ENCODE measurements around the gene C15orf39.
"Not testable (repeated sequence)": the region's sequence is repeated elsewhere in the genome, so short reads cannot be mapped to it uniquely, and the experiment has no call there.

The C15orf39 gene

DNA sequence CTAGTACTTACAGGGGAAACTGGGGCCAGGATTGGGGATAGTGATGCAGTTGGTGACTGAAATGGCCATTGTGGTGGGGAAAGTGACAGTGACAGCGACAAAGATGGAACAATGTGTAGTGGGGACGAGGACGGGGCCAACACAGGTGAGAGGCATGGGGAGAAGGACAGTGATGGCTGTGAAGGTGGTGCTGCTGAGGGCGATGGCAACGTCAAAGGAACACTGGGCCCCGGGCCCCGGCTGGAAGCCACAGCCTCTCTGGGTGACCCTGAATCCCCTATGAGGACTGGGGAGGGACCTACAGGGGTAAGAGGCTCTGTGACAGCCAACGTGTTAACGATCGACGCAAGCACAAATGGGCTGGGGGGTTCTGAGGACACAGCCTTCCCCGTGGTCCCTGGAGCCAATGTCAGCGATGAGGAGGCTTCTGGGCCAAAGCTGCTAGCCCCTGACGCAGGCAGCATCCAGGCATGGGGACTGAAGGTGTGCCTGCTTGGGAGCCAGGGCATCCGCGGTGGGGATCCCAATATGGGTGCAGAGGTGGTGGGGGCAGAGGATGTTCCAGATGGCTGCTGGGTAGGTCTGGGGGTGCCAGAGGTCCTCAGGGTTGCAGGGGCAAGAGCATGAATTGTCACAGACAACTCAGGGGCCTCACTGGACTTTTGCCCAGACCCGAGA is 31.3 kb downstream of the C15orf39 start:
- no peak for DNase-seq

DNA sequence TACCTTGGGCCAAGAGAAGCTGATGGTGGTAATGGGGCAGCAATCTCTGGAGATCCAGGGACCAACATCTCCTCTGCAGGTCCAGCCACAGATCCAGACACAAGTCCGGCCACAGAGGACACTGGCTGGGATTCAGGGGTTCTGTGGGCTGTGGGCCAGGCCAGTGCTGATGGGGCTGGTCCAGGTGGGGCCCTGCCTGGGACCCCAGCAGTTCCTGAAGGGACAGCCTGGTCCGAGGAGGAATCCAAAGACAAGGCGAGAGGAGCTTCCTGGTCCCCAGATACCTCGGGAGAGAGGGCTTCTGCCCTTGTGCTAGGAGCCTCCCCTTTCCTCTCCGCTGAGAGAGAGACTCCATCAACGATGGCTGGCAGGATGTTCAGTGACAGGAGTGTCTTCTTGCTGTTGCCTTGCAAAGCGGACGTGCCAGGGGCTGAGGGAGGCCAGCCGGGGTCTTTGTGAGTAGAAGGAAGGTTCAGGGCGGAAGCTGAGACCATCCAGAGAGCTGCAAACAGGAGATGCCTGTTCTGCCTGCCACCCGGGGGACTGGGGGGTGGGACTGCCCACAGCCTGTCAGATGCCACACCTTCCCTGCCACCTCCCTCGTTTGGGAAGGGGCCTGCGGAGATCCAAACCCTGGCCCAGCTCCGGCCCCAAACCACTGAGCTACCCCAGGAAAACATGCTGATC is 32.0 kb downstream of the C15orf39 start:
- DNase-seq, result no peak

DNA sequence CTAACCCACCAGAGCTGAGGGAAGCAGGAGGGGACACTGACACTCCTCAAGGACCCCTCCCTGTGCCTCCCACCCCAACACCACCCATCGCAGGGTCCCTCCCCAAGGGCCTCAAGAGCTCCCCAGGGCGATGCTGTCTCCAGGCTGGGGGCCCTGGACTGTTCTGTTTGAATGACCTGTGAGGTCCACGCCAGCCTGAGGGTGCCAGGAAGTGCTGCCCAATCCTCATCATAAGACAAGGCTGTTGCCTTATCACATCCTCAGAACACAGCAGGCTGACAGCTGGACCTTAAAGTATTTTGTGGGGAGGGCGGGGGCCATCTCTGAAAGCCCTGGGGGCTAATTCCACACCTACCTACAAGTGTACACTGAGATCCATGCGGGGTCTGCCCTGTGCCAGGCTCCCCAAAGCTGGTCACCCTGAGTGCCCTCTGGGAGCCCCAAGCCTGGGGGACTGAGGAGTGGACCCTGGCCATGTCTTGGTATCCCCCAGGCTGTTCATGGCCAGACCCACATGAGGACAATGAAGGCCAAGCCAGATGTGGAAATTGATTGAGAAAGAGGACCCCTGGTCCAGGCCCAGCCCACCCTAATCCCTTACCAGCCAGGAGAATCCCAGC is 32.6 kb downstream of the C15orf39 start:
- DNase-seq, result no peak

DNA sequence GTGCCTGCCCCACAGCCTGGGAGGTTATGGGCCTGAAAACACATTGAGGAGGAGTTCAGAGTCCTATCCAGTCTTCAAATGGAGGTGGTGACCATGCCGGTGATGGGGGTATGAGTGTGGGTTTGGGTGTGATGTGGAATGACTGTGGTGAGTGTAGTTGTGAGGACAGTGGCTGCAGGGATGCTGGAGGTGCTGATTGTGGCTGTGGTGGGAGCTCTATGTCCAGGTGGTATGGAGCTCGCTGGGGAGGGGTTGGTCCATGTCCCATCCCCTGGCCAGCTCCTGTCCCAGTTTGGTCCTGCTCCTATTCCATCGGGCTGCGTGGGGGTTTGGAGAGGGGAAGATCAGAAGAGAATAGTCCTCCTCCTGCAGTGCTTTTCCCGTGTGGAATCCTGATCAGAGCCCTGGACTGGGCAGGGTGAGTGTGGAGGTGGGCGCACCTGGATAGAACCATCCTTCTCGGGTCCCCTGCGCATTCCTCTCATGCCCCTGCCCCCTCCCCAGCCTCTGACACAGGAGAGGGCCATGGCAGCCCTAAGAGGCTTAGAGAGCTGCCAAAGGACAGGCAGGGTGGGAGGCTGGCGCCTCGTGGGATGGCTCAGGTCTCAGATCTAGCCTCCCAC is 33.5 kb downstream of the C15orf39 start:
- DNase-seq, result no peak

DNA sequence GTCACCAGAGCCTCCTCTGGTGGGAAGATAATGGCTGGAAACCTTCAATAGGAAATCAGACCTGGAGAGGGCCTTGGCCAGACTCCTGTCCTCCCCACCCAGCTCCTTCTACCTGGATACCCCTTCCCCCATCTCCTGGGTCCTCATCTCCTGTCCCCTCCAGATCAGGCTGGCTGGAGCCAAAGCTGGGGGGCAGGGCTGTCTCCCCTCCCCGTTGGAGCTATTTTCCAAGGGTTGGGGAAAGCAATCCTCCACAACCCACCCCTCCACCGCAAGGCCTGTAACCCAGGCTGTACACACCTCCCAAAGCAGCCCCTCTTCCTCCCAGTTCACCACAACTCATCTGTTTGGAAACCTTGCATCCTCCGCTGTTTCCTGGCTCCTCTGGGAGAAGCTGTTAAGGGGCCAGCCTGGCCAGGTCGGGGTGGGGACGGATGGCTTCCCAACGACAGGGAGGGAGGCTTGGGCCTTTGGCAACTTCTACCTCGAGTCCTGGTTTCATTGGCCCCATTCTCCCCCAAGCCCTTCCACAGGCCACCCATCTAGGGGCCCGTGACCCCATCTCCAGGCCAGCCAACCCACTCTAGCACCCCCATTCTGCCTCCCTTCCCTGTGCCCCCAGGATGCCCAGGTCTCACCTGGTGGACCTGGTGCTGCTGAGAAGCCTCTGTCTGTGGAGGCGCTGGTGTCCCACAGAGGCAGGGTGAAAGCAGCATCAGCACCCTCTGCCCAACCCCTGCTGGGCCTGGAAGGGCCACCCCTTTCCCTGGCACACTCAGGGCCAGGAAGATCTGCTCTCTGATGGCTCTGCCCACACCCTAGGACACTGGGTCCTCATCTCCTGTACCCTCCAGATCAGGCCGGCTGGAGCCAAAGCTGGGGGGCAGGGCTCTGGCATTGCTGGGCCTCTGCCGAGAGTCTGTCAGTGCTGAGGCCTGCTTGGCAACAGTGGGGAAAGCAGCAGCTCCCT is 34.4 kb downstream of the C15orf39 start:
- no peak for DNase-seq

DNA sequence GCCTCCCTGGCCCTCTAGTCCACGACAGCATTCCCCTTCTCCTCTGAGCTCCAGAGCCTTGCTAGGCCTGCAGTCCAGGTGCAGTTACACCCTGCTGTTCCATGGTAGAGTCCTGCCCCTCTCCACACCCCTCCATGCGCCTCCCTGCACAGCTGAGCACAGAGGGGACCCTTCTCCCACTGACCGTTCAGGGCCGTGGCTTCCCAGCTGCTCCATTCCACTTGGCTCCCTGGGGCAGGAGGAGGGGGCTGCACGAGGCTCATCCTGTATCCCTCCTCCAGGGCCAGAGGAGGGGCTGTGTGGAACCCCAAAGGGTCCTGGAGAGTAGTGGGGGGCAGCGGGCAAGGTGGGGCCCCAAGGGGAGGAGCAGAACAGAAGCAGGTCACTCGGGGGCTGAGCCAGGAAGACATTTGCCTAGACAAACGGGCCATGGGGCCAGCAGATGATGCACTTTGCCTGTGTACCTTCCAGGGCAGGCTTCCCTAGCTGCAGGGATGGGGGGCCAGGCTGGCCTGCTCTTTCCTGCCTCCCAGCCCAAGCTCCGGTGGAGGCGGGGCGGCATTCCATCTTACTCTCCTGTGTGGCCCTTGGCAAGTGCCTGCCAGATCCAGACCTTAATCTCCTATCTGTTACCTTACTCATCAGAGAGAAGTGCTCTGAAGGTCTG is 35.8 kb downstream of the C15orf39 start:
- DNase-seq, result no peak

DNA sequence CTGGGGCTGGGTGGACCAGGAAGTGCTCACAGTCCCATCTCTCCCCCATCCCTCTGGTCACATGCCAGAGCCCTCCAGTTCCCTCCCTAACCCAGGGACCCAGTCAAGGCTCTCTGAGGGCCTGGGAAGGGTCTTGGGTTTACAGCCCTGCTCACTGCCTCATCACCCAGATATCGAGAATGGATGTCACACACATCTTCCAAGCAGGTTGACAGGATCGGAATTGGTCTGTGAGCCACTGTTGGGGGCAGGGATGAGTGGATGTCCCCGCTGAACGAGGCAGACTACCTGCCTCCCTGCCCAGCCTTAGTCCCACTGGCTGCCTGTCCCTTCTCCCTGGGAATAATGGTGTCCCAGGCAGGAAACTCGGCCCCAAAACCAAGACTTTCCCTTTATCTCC is 36.5 kb downstream of the C15orf39 start:
- DNase-seq, result no peak

DNA sequence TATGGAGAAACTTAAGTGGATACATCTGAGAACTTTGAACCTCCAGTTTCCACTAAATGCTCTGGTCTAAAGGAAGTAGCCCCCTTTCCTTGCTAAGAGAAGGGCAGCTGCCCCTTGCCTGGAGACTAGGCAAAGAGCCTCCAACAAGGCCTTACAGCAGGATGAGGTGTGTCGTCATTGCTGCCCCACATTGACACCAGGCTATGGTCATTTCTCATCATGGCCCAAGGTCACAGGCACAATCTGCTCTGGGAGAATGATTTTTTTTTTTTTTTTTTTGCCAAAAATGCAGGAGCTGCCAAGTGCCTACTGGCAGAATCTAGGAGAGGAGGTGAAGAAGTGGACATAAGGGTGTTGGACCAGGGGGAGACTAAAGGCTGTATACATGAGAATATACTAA is 44.1 kb downstream of the C15orf39 start:
- DNase-seq, result not testable (repeated sequence)

DNA sequence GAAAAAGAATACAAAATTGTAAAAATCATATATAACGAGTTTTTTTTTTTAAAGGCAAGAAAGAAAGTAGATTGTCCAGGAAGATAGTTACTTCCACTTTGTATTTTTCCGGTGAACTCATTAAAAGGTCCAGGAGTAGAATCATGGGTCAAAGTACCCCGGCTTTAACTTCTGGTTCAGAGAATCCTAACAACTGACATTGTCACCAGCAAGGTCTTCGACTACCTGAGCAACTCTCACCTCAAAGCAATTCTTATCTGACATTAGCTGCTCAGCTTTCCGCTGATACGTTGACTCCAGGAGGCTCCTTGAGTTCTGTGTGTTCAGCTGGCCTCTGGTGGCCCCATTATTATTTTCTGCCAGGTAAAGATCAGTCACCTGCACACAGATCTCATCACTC is 47.3 kb downstream of the C15orf39 start:
- not testable (repeated sequence) for DNase-seq

DNA sequence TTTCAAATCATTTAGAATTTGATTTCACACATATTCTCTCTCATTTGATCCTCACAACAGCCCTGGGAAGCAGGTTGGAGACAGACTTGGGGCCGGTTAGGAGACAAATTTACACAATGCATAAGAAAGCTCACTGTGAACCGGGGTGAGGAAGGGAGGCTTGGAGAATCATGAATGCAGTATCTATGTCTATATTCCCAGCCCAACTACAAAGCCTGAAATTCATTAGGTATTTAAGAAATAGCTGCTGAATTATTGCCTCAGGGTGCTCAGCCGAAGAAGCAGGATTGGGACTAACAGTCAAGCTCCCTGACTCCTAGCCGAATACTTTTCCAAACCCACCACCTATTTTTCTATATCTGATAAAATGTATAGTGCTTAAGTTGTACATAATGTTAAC is 48.0 kb downstream of the C15orf39 start:
- no peak for DNase-seq

DNA sequence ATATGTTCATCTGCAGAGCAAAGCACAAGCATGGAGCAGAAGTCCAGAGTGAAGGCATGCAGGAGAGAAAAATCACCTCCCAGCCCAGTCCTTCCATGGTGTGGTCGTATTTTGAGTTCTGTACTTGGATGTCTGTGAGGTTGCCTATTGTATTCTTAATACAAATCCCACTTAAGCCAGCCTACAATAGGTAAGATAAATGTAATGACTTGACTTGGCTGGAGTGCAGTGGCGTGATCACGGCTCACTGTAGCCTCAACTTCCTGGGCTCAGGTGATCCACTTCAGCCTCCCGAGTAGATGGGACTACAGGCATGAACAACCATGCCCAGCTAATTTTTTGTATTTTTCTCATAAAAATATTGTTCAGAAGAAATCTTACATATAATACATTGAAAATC is 49.7 kb downstream of the C15orf39 start:
- not testable (repeated sequence) for DNase-seq

DNA sequence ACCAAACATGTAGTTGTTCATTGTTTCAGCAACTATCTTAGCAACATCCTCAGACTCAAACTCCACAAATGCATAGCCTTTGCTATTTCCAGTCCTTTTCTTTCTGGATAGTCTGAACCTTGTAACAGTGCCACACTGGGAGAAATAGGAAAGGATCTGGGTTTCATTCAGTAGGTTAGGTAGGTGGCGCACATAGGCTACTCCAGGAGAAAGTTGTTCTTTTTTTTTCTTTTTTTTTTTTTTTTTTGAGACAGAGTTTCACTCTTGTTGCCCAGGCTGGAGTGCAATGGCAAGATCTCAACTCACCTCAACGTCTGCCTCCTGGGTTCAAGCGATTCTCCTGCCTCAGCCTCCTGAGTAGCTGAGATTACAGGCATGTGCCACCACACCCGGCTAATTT is 50.6 kb downstream of the C15orf39 start:
- not testable (repeated sequence) for DNase-seq

DNA sequence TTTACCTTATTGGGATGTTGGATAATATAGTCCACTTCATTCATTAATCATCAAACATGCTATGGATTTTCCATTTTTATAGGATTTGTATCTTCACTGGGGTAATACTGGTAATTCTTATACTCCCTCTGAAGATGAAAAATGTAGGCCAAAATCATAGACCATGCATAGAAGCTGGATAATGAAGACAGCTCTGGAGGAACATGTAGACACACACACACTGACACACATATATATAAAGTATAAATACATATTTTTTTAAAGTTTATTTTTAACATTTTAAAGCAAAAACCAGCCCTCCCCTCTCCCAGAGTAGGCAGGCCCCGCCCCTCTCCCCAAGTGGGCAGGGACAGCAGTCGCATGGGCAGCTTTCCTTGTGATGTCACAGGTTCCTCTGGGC is 56.4 kb downstream of the C15orf39 start, which contains the start of gene GOLGA6C:
TSS of gene GOLGA6C (plus strand) at position 301 of the 400 bp plus-strand sequence. CDS start 265 bp downstream, outside the sequence.
- not testable (repeated sequence) for DNase-seq

DNA sequence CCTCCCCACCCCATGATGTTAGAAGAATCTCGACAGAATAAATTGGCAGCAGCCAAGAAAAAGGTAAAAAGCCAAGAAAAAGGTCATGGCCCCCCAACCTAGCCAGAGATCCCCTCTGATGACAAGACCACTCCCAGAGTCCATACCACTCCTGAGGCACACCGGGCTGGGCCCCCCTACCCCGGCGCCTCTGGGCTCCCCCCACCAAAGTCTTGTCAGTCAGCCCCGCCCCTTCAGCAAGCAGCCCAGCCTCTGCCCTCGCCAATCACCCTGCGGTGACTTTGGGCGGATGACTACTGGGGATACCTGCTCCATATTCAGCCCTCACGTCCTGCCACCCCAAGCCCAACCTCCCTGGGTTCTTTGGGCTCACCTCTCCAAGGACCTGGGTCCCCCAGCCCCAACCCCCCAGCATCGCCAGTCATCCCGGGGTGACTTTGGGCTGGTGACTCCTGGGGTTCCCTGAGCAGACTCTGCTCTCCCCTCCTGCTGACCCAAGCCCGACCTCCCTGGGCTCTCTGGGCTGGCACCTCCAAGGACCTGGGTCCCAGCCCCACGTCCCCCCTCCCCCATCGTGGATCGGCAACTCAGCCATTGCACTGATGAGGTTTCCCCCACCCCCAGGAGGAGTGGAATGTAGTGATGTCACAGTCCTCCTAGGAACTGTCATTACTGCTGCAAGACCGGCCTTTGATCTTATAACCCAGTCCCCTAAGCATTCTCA is 57.1 kb downstream of the C15orf39 start:
- not testable (repeated sequence) for DNase-seq

DNA sequence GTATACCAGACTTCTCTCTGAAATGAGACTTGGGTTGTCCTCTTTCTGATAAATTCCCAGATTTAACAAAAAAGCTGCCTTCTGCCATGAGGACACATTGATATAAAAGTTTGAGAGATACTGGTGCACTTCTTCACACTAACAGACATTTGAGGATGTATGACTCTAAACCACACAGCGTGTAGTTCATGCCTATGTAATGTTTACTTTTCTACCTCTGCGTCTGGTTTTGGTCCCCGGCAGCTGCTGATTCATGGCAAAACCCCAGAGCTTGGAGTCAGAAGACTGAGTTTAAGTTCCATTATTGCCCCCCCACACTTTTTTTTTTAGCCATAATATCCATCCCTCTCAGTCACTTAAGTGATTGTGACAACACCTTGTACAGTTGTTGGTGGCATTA is 58.2 kb downstream of the C15orf39 start:
- DNase-seq, result not testable (repeated sequence)

Measured in NCI-H1048 (cell line).